Measurements from ENCODE around the gene TMUB2. TPM values are rescaled to one million over a fixed set of nuclear protein-coding genes. Genes with fewer than 3 reads are reported as not detected.

TMUB2 gene
- total RNA-seq, 3 donors from 2014 or later (not counting 1 experiment from before 2014, with no cell fraction given) = 40.4 to 48.2 (median 41.0) TPM

- ATAC-seq = no peak
- Mint-ChIP-seq H3K4me1 (peaks cover 0 to 5% of the 10 kb centered on the region in 2 donors), H3K36me3 (no peaks in the 10 kb centered on the region), H3K27me3 (ENCODE audit: low read depth in 2 of 2) (no peaks in the 10 kb centered on the region), H3K9me3 (no peaks in the 10 kb centered on the region), H3K4me3 (no peak overlapping the region), H3K27ac (no peak overlapping the region)
- Histone ChIP-seq H3K36me3 (ENCODE audit: control insufficient read depth, insufficient read depth, low read length) (peaks cover 6% of the 10 kb centered on the region), H3K4me3 (ENCODE audit: low read length) (no peak overlapping the region), H3K4me1 (ENCODE audit: control insufficient read depth, insufficient read depth, low read length) (no peaks in the 10 kb centered on the region), H3K9me3 (ENCODE audit: control insufficient read depth, insufficient read depth, low read length) (no peaks in the 10 kb centered on the region), H3K27me3 (ENCODE audit: control insufficient read depth, insufficient read depth, low read length) (no peaks in the 10 kb centered on the region), H3K27ac (ENCODE audit: low read length) (no peak overlapping the region)
- TF ChIP-seq CTCF (IDR thresholded peaks at IDR 0.05) = no peak
- intact Hi-C loops (cut with micrococcal nuclease) = no loop called here
- no peak for DNase-seq
- WGBS (ENCODE audit: insufficient coverage) = 100% methylated on average over 2 of the region's 2 CpGs
Observed at GRCh38 chr17:44174427-44174826, 12.3 kb upstream of the TMUB2 start.

GRCh38 chr17:44176257-44176656 lies 10.5 kb upstream of the TMUB2 start:
- no peaks in the 10 kb centered on the region for H3K27me3 ChIP-seq (ENCODE audit: control insufficient read depth, insufficient read depth, low read length)
- no peak for DNase-seq
- H3K27ac ChIP-seq (ENCODE audit: low read length) = no peak overlapping the region
- H3K9me3 ChIP-seq (ENCODE audit: control insufficient read depth, insufficient read depth, low read length) = no peaks in the 10 kb centered on the region
- no peak overlapping the region for H3K4me3 ChIP-seq (ENCODE audit: low read length)
- Mint-ChIP-seq H3K36me3 (no peaks in the 10 kb centered on the region), H3K4me3 (no peak overlapping the region), H3K27me3 (ENCODE audit: low read depth in 2 of 2) (no peaks in the 10 kb centered on the region), H3K4me1 (no peaks in the 10 kb centered on the region), H3K9me3 (no peaks in the 10 kb centered on the region), H3K27ac (no peak overlapping the region)
- H3K4me1 ChIP-seq (ENCODE audit: control insufficient read depth, insufficient read depth, low read length) = no peaks in the 10 kb centered on the region
- no peak for ATAC-seq
- intact Hi-C loops (cut with micrococcal nuclease) = no loop called here
- peaks cover 6% of the 10 kb centered on the region for H3K36me3 ChIP-seq (ENCODE audit: control insufficient read depth, insufficient read depth, low read length)
- TF ChIP-seq CTCF (IDR thresholded peaks at IDR 0.05) = no peak
- 95% methylated on average over 1 of the region's 1 CpG for WGBS (ENCODE audit: insufficient coverage)

- H3K27me3 Mint-ChIP-seq (ENCODE audit: low read depth in 2 of 2) = no peaks in the 10 kb centered on the region
- H3K4me3 Mint-ChIP-seq = no peak overlapping the region
- 97% methylated on average over 54 of the region's 54 CpGs for WGBS (ENCODE audit: insufficient coverage)
- no peak for TF ChIP-seq CTCF (IDR thresholded peaks at IDR 0.05)
- no peak overlapping the region for H3K27ac ChIP-seq (ENCODE audit: low read length)
- H3K27ac Mint-ChIP-seq = peak overlapping the region in 1 of 2 donors; percentile 49
- peaks cover 10% of the 10 kb centered on the region for H3K36me3 ChIP-seq (ENCODE audit: control insufficient read depth, insufficient read depth, low read length)
- no peak overlapping the region for H3K4me3 ChIP-seq (ENCODE audit: low read length)
- no peaks in the 10 kb centered on the region for H3K27me3 ChIP-seq (ENCODE audit: control insufficient read depth, insufficient read depth, low read length)
- no peaks in the 10 kb centered on the region for H3K9me3 Mint-ChIP-seq
- peak in 1 of 3 donors; percentile 5 for ATAC-seq
- peaks cover 3% of the 10 kb centered on the region in 2 donors for H3K4me1 Mint-ChIP-seq
- intact Hi-C loops (cut with micrococcal nuclease) = no loop called here
- no peaks in the 10 kb centered on the region for H3K9me3 ChIP-seq (ENCODE audit: control insufficient read depth, insufficient read depth, low read length)
- no peaks in the 10 kb centered on the region for H3K36me3 Mint-ChIP-seq
- H3K4me1 ChIP-seq (ENCODE audit: control insufficient read depth, insufficient read depth, low read length) = no peaks in the 10 kb centered on the region
- no peak for DNase-seq
Observed at GRCh38 chr17:44176671-44177501, 9.9 kb upstream of the TMUB2 start.

Data from natural killer cell (primary cell).